HepG2 (cell line): ENCODE measurements around the gene PDCL3. TPM values are rescaled to one million over a fixed set of nuclear protein-coding genes. Genes with fewer than 3 reads are reported as not detected.

Experiments used
- DMAP1 ChIP-seq: IDR thresholded peaks from 2 replicates; pipeline ENCODE4 v1.6.1; 2016
- KDM5A ChIP-seq: fragments of 200-600 bp; sonication (generic); IDR thresholded peaks from 2 replicates; pipeline ENCODE4 v1.7.0; 2018; ENCODE audit warnings: antibody characterized with exemption, mild to moderate bottlenecking, low read length, borderline replicate concordance
- NR0B2 ChIP-seq: sonication (generic); formaldehyde crosslinking; IDR thresholded peaks from 2 replicates; pipeline ENCODE4 v1.4.0; 2020; ENCODE audit warnings: mild to moderate bottlenecking, missing genetic modification reagents
- NR2F2 ChIP-seq: IDR thresholded peaks from 2 replicates; pipeline ENCODE4 v1.6.1; 2012; ENCODE audit warnings: low read depth, inconsistent platforms, borderline replicate concordance
- RARG ChIP-seq: sonication (generic); formaldehyde crosslinking; IDR thresholded peaks from 2 replicates; pipeline ENCODE4 v1.4.0; 2020; ENCODE audit warnings: low read depth, mild to moderate bottlenecking, missing genetic modification reagents
- SETDB1 ChIP-seq: sonication (generic); formaldehyde crosslinking; IDR thresholded peaks from 2 replicates; pipeline ENCODE4 v1.5.1; 2020; ENCODE audit warnings: missing genetic modification reagents, mild to moderate bottlenecking, borderline replicate concordance
- SIN3B ChIP-seq: fragments of 150-350 bp; IDR thresholded peaks from 2 replicates; pipeline ENCODE4 v1.6.1; 2014; ENCODE audit warnings: low read length
- ZMYM3 ChIP-seq: sonication (generic); formaldehyde crosslinking; IDR thresholded peaks from 2 replicates; pipeline ENCODE4 v1.5.1; 2020; ENCODE audit warnings: mild to moderate bottlenecking, missing genetic modification reagents
- ZNF142 ChIP-seq: sonication (generic); formaldehyde crosslinking; IDR thresholded peaks from 2 replicates; pipeline ENCODE4 v1.4.0; 2020; ENCODE audit warnings: missing genetic modification reagents
- ZNF441 ChIP-seq: sonication (generic); formaldehyde crosslinking; IDR thresholded peaks from 2 replicates; pipeline ENCODE4 v1.7.0; 2021; ENCODE audit warnings: missing genetic modification reagents, borderline replicate concordance
- ZNF660 ChIP-seq: sonication (generic); formaldehyde crosslinking; IDR thresholded peaks from 2 replicates; pipeline ENCODE4 v1.5.1; 2020; ENCODE audit warnings: mild to moderate bottlenecking, low read depth, missing genetic modification reagents, borderline replicate concordance
- ZNF710 ChIP-seq: sonication (generic); formaldehyde crosslinking; IDR thresholded peaks from 2 replicates; pipeline ENCODE4 v1.5.0; 2020; ENCODE audit warnings: mild to moderate bottlenecking, missing genetic modification reagents, borderline replicate concordance
- ZNF770 ChIP-seq: sonication (generic); formaldehyde crosslinking; IDR thresholded peaks from 2 replicates; pipeline ENCODE4 v1.5.0; 2020; ENCODE audit warnings: mild to moderate bottlenecking, missing genetic modification reagents
- ZXDC ChIP-seq: sonication (generic); formaldehyde crosslinking; IDR thresholded peaks from 2 replicates; pipeline ENCODE4 v1.5.0; 2020; ENCODE audit warnings: mild to moderate bottlenecking, missing genetic modification reagents
- polyA plus RNA-seq, 8 experiments: library from polyadenylated mRNA; depleted of rRNA in 3 of 8; stranded (reverse) in 7 of 8; unstranded in 1 of 8; fragments of >200 nt; fragmentation: Illumina TruSeq in 4 of 8; extraction: Trizol in 4 of 8; gene quantifications; 2 replicates each; pipeline versions ENCODE4 v1.2.1 to v1.2.3, GENCODE V29; 2011 to 2016; ENCODE audit warnings: low read depth in 4 of 8, missing spikeins in 1 of 8, mixed read lengths in 1 of 8; ENCODE audit not compliant: insufficient read depth in 1 of 8
- total RNA-seq, 5 experiments: library from RNA; depleted of rRNA; stranded (reverse); fragments of >200 nt; fragmentation: Illumina TruSeq; extraction: Trizol; gene quantifications; 2 replicates each; pipeline ENCODE4 v1.2.3, GENCODE V29; 2016; ENCODE audit warnings: low read depth in 1 of 5

PDCL3 gene
- total and polyA plus RNA-seq, 2 of the 13 experiments (the other 11 are each of a cell fraction or from before 2014, with no cell fraction given): 14.4 to 24.4 TPM

- TF ChIP-seq NR0B2 (CRISPR knock-in tag): no peak
- TF ChIP-seq ZNF142: 0 out of 2 replicates have a peak, but pooled peaks have one; percentile 4
- TF ChIP-seq ZNF441: no peak
- no peak for TF ChIP-seq NR2F2
- peak; percentile 12; the same call in 1 of the 2 replicates for TF ChIP-seq ZMYM3 (CRISPR knock-in tag)
- TF ChIP-seq ZNF710: 0 out of 2 replicates have a peak, but pooled peaks have one; percentile 47
- peak; percentile 83 for TF ChIP-seq ZNF770 (CRISPR knock-in tag)
- peak; percentile 24; the same call in 1 of the 2 replicates for TF ChIP-seq SIN3B
- TF ChIP-seq SETDB1 (CRISPR knock-in tag): no peak
- 0 out of 2 replicates have a peak, but pooled peaks have one; percentile 2 for TF ChIP-seq RARG (CRISPR knock-in tag)
- peak; percentile 79; the same call in 1 of the 2 replicates for TF ChIP-seq KDM5A
- 0 out of 2 replicates have a peak, but pooled peaks have one; percentile 21 for TF ChIP-seq ZXDC (CRISPR knock-in tag)
- TF ChIP-seq ZNF660 (CRISPR knock-in tag): 0 out of 2 replicates have a peak, but pooled peaks have one; percentile 24
- TF ChIP-seq DMAP1 (CRISPR knock-in tag): no peak
Measured at GRCh38 chr2:100563407-100564247, 834 bp downstream of the PDCL3 start (continued).
